Erythroblast (primary cell): Measurements from ENCODE around the gene MEX3A.

Experiments
- DNase-seq, 2 experiments: peaks; one replicate each; lab custom pipeline; 2025; lab: John Stamatoyannopoulos, UW
- GATA1 ChIP-seq: IDR thresholded peaks from 2 replicates; pipeline ENCODE4 v1.6.1; 2011; ENCODE audit warnings: low read depth, mild to moderate bottlenecking, control low read depth, low read length, moderate library complexity
- POLR2A ChIP-seq: IDR thresholded peaks from 2 replicates; pipeline ENCODE4 v1.6.1; 2011; ENCODE audit warnings: mild to moderate bottlenecking, low read length

MEX3A gene

GRCh38 chr1:156025876-156026275 lies 56.4 kb downstream of the MEX3A start:
- peak; percentile 29 to 52 for DNase-seq
- TF ChIP-seq GATA1: no peak
- no peak for TF ChIP-seq POLR2A

GRCh38 chr1:156024801-156025200 lies 57.5 kb downstream of the MEX3A start:
- no peak for DNase-seq
- no peak for TF ChIP-seq GATA1
- TF ChIP-seq POLR2A: no peak
